Keratinocyte (primary cell): Measurements from ENCODE around the gene KRTAP10-4.

Experiments
- CTCF ChIP-seq, 3 experiments: IDR thresholded peaks in 1 of 3; conservative IDR thresholded peaks in 1 of 3; optimal IDR thresholded peaks in 1 of 3; 2 replicates in 2 of 3; 3 replicates in 1 of 3; pipeline versions ENCODE3 to v1.5.1; 2011; ENCODE audit warnings: low read length in 3 of 3, mild to moderate bottlenecking in 3 of 3, moderate library complexity in 2 of 3, control low read depth in 1 of 3, inconsistent platforms in 1 of 3; ENCODE audit not compliant: insufficient read depth in 2 of 3; ENCODE audit errors: extremely low read depth in 1 of 3
- EZH2 ChIP-seq: IDR thresholded peaks from one replicate; pipeline ENCODE4 v1.6.1; 2012; ENCODE audit warnings: inconsistent platforms, mild to moderate bottlenecking, low read length, moderate library complexity

DNA sequence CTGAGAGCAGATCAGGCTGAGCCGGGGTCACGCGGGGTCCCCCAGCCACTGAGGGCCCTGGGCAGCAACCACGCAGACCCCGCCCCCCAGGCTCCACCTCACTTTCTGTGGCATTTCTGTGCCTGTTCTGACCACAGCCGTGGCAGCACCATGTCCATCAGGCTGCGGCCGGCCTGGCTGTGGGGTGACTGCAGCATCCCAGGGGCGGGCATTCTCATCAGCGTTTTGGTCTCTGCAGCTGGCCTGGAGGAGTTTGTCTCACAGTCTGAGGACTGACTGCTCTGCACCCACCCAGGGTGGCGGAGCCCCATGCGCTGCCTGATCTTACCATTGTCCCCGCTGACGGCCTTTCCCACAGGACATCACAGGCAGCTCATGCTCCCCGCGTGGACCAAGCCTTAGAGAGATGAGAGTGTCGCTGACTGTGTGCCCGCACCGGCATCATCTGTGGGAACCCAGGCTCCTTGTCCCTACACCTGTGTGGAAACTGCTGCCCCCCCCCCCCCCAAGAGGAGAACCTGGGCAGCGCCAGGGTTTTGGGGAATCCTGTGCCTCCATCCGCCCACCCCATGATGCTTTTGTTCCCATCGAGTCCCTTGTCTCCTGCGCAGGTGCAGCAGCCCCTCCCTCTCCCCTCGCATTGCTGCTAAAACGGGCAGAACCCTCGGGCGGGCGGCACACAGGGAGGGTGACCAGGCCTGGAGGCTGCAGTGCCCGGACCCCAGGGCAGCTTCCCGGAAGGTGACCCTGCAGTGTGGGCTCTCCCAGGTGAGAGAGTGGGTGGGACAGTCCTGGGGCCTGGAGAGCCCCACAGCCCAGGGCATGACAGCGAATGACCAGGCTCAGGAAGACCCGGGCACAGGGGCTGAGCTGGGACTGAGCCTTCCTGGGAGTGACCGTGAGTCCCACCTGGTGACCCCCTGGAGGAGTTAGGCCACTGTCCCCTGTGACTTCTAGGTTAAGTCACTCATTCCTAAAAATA is 35.3 kb upstream of the KRTAP10-4 start:
- TF ChIP-seq CTCF (optimal IDR thresholded peaks at IDR 0.05 in 1 of 3, IDR thresholded peaks at IDR 0.05 in 1 of 3, conservative IDR thresholded peaks at IDR 0.05 in 1 of 3; ENCODE audit: extremely low read depth in 1 of 3, insufficient read depth in 2 of 3, low read length in 3 of 3) (no peak), EZH2 (no peak)
